Epithelial cell of esophagus (primary cell): ENCODE results near the gene SH3BP2.

Experiments
- DNase-seq: peaks from one replicate; pipeline ENCODE4 v3.0.0; 2010; ENCODE audit warnings: low read depth
- H3K4me3 ChIP-seq: 2 replicates; pipeline ENCODE4 v1.5.1; 2011; ENCODE audit warnings: mild to moderate bottlenecking, low read length, control low read depth
- CTCF ChIP-seq: IDR thresholded peaks from 2 replicates; pipeline ENCODE4 v1.5.1; 2011; ENCODE audit warnings: low read depth, mild to moderate bottlenecking, low read length, control low read depth, inconsistent platforms; ENCODE audit not compliant: insufficient read depth; ENCODE audit errors: missing control alignments

The SH3BP2 gene

GRCh38 chr4:2870082-2870481, 77.2 kb downstream of the SH3BP2 start:
- no peak for DNase-seq
- H3K4me3 ChIP-seq, result no peak overlapping the region
- no peak for TF ChIP-seq CTCF

GRCh38 chr4:2871466-2871865, 78.6 kb downstream of the SH3BP2 start:
- DNase-seq, result no peak
- no peak overlapping the region for H3K4me3 ChIP-seq
- no peak for TF ChIP-seq CTCF

GRCh38 chr4:2871911-2872310, 79.0 kb downstream of the SH3BP2 start:
- no peak for TF ChIP-seq CTCF
- no peak overlapping the region for H3K4me3 ChIP-seq
- DNase-seq, result no peak

GRCh38 chr4:2873329-2873728, 80.4 kb downstream of the SH3BP2 start:
- no peak overlapping the region for H3K4me3 ChIP-seq
- no peak for DNase-seq
- no peak for TF ChIP-seq CTCF

GRCh38 chr4:2874861-2875260, 82.0 kb downstream of the SH3BP2 start:
- no peak for TF ChIP-seq CTCF

GRCh38 chr4:2875556-2875955, 82.7 kb downstream of the SH3BP2 start:
- no peak for TF ChIP-seq CTCF
- DNase-seq, result no peak
- no peak overlapping the region for H3K4me3 ChIP-seq

More at GRCh38 chr4:2874861-2875260, 82.0 kb downstream of the SH3BP2 start:
- no peak overlapping the region for H3K4me3 ChIP-seq
- DNase-seq, result no peak

GRCh38 chr4:2878346-2878745, 85.5 kb downstream of the SH3BP2 start:
- DNase-seq, result no peak
- TF ChIP-seq CTCF, result no peak
- H3K4me3 ChIP-seq, result no peak overlapping the region
